ENCODE results near the gene LAMC1. TPM values are rescaled to one million over a fixed set of nuclear protein-coding genes. Genes with fewer than 3 reads are reported as not detected.

LAMC1 gene
- total RNA-seq, 1 experiment from 2014 or later = 61.2 TPM

- no peaks in the 10 kb centered on the region for H3K79me2 ChIP-seq (ENCODE audit: insufficient read depth, low read length)
- intact Hi-C loops (cut with micrococcal nuclease) = no loop called here
- BruUV-seq (replicated peaks) = no TSS peak
- POLR2A ChIA-PET = interaction anchor here (0.7 kb wide), 1 partner anchor 11 kb away, joined by 3 read pairs; no protein-coding TSS in a partner anchor
- CTCF ChIA-PET = interaction anchor here (0.9 kb wide), 1 partner anchor 201 kb away, joined by 3 read pairs; no protein-coding TSS in a partner anchor
- no peaks in the 10 kb centered on the region for H3K9me3 ChIP-seq (ENCODE audit: control insufficient read depth in 1 of 2, insufficient read depth in 1 of 2, low read depth in 1 of 2, low read length in 2 of 2)
- peak; percentile 80 for DNase-seq (ENCODE audit: low read depth, low spot score)
- no peaks in the 10 kb centered on the region for H3K27me3 ChIP-seq (ENCODE audit: insufficient read depth, low read length)
- peaks cover 39 to 73% of the 10 kb centered on the region in 2 experiments for H3K4me1 ChIP-seq (ENCODE audit: control insufficient read depth in 1 of 2, insufficient read depth in 2 of 2, low read length in 2 of 2)
- peak; percentile 53 for ATAC-seq
- H3K27ac ChIP-seq (ENCODE audit: low read depth, low read length) = peak overlapping the region; percentile 54; the same call in 1 of the 2 replicates
- H3K4me2 ChIP-seq (ENCODE audit: low read length) = peak overlapping the region; percentile 71
- H4K20me1 ChIP-seq (ENCODE audit: insufficient read depth) = no peaks in the 10 kb centered on the region
- H3K36me3 ChIP-seq (ENCODE audit: control insufficient read depth in 1 of 2, insufficient read depth in 2 of 2, low read length in 2 of 2) = no peaks in the 10 kb centered on the region
- RAD21 ChIA-PET (ENCODE audit: low non-redundant PET in 1 of 2, low total read pairs in 2 of 2, uncharacterized antibody in 2 of 2, unreplicated experiment in 2 of 2) = no interaction called here
- peak overlapping the region; percentile 39 for H3K9ac ChIP-seq (ENCODE audit: low read length)
- H3K4me3 ChIP-seq (replicated peaks in 1 of 2; ENCODE audit: low read depth in 1 of 2, low read length in 2 of 2) = peak overlapping the region in 1 of 2 experiments; percentile 6; a peak in 2 of 4 replicates
- no peaks in the 10 kb centered on the region for H3K9me2 ChIP-seq (ENCODE audit: insufficient read depth)
- no peak for TF ChIP-seq ATF3 (IDR thresholded peaks at IDR 0.05)
- TF ChIP-seq SP1 (IDR thresholded peaks at IDR 0.05; ENCODE audit: low read depth) = peak; percentile 89
- no peak for TF ChIP-seq RAD21 (IDR thresholded peaks at IDR 0.05; ENCODE audit: low read depth)
- TF ChIP-seq EZH2 (IDR thresholded peaks at IDR 0.05) = no peak
- peak; percentile 81 for TF ChIP-seq CBX3 (IDR thresholded peaks at IDR 0.05; ENCODE audit: low read depth)
- peak; percentile 94 for TF ChIP-seq JUND (IDR thresholded peaks at IDR 0.05)
- TF ChIP-seq POLR2AphosphoS5 (IDR thresholded peaks at IDR 0.05; ENCODE audit: low read depth, low read length) = 0 out of 2 replicates have a peak, but pooled peaks have one; percentile 41
- no peak for TF ChIP-seq REST (IDR thresholded peaks at IDR 0.05; ENCODE audit: low read depth)
- TF ChIP-seq FOSL1 (IDR thresholded peaks at IDR 0.05; ENCODE audit: low read depth) = peak; percentile 99
- TF ChIP-seq POLR2A (IDR thresholded peaks at IDR 0.05; ENCODE audit: borderline replicate concordance, extremely low read depth, insufficient read depth, insufficient read length) = no peak
- TF ChIP-seq SRF (IDR thresholded peaks at IDR 0.05; ENCODE audit: low read depth) = peak; percentile 73
- peak; percentile 44; the same call in 1 of the 2 replicates for TF ChIP-seq SIN3A (IDR thresholded peaks at IDR 0.05; ENCODE audit: low read depth)
- TF ChIP-seq EGR1 (IDR thresholded peaks at IDR 0.05; ENCODE audit: low read depth) = 0 out of 2 replicates have a peak, but pooled peaks have one; percentile 10
- peak; percentile 75 for TF ChIP-seq MAX (IDR thresholded peaks at IDR 0.05)
- no peak for TF ChIP-seq ZNF274 (IDR thresholded peaks at IDR 0.05; ENCODE audit: low read depth, low read length)
- TF ChIP-seq YY1 (IDR thresholded peaks at IDR 0.05; ENCODE audit: extremely low read depth, insufficient replicate concordance, low read depth, low read length) = no peak
- peak overlapping the region; percentile 27 for H2AFZ ChIP-seq (ENCODE audit: low read depth, low read length, poor library complexity, severe bottlenecking)
Measured at GRCh38 chr1:183163316-183163715, 140.1 kb downstream of the LAMC1 start.

Measured in HCT116 (cell line).